Naive thymus-derived CD4-positive, alpha-beta T cell (primary cell): ENCODE measurements around the gene PIP4K2B. TPM values are rescaled to one million over a fixed set of nuclear protein-coding genes. Genes with fewer than 3 reads are reported as not detected.
A peak's percentile ranks its signal among the peaks of the same experiment; 100 is the strongest.

ENCODE experiments used
- ATAC-seq: fragments of 150-1000 bp; cut with Tn5 transposase; 2 replicates; pipeline ENCODE4 v1.10.0; 2021; ENCODE audit warnings: mild to moderate bottlenecking, moderate library complexity
- CTCF ChIA-PET: fragments of 350-600 bp; sonication (Branson Sonifier 250); formaldehyde crosslinking; loops from one replicate; lab custom pipeline; 2021; ENCODE audit warnings: antibody characterized with exemption; lab: Charles Lee
- POLR2A ChIA-PET: fragments of 350-600 bp; sonication (Branson Sonifier 250); formaldehyde crosslinking; loops from one replicate; lab custom pipeline; 2021; ENCODE audit warnings: antibody characterized with exemption, inconsistent platforms; lab: Charles Lee
- DNase-seq, 9 donors: peaks; one replicate each; pipeline versions ENCODE4 v3.0.0 to v3.0.0-alpha.2; 2020 to 2022; ENCODE audit warnings: mixed read lengths in 1 of 9
- H3K27ac ChIP-seq: one replicate; pipeline ENCODE4 v1.7.0; 2013; ENCODE audit warnings: mild to moderate bottlenecking, low read depth, low read length, moderate library complexity
- H3K27me3 ChIP-seq, 2 donors: one replicate each; pipeline ENCODE4 v1.7.0; 2013; ENCODE audit warnings: low read length in 2 of 2, mild to moderate bottlenecking in 2 of 2, moderate library complexity in 2 of 2; ENCODE audit not compliant: control insufficient read depth in 2 of 2, insufficient read depth in 2 of 2
- H3K36me3 ChIP-seq, 3 experiments: 1 replicate in 2 of 3; 2 replicates in 1 of 3; pipeline ENCODE4 v1.7.0; 2013; ENCODE audit warnings: low read length in 3 of 3, mild to moderate bottlenecking in 3 of 3, moderate library complexity in 1 of 3; ENCODE audit not compliant: insufficient read depth in 3 of 3, control insufficient read depth in 2 of 3
- H3K4me1 ChIP-seq, 2 donors: one replicate each; pipeline ENCODE4 v1.7.0; 2013; ENCODE audit warnings: low read length in 2 of 2, mild to moderate bottlenecking in 2 of 2, moderate library complexity in 1 of 2; ENCODE audit not compliant: control insufficient read depth in 2 of 2, insufficient read depth in 2 of 2
- H3K4me3 ChIP-seq: 2 replicates; pipeline ENCODE4 v1.7.0; 2013; ENCODE audit warnings: mild to moderate bottlenecking, low read length
- H3K9me3 ChIP-seq, 3 experiments: 1 replicate in 2 of 3; 2 replicates in 1 of 3; pipeline ENCODE4 v1.7.0; 2013; ENCODE audit warnings: low read length in 3 of 3; ENCODE audit not compliant: control insufficient read depth in 2 of 3
- H3K27ac Mint-ChIP-seq, 9 donors: one replicate each; pipeline ENCODE4 v1.8.0; 2020 to 2022; ENCODE audit warnings: mixed read lengths in 9 of 9, mild to moderate bottlenecking in 8 of 9, moderate library complexity in 5 of 9, inconsistent platforms in 2 of 9
- H3K27me3 Mint-ChIP-seq, 5 donors: one replicate each; pipeline ENCODE4 v1.8.0; 2021 to 2022; ENCODE audit warnings: mixed read lengths in 5 of 5, mild to moderate bottlenecking in 1 of 5
- H3K36me3 Mint-ChIP-seq, 5 donors: one replicate each; pipeline ENCODE4 v1.8.0; 2020 to 2022; ENCODE audit warnings: mixed read lengths in 5 of 5, mild to moderate bottlenecking in 3 of 5, inconsistent platforms in 1 of 5
- H3K4me1 Mint-ChIP-seq, 7 donors: one replicate each; pipeline ENCODE4 v1.8.0; 2020 to 2022; ENCODE audit warnings: mixed read lengths in 7 of 7, mild to moderate bottlenecking in 3 of 7, inconsistent platforms in 1 of 7
- H3K4me3 Mint-ChIP-seq, 10 donors: one replicate each; pipeline ENCODE4 v1.8.0; 2020 to 2022; ENCODE audit warnings: mild to moderate bottlenecking in 10 of 10, mixed read lengths in 10 of 10, moderate library complexity in 6 of 10, inconsistent platforms in 2 of 10
- H3K9me3 Mint-ChIP-seq, 11 donors: one replicate each; pipeline ENCODE4 v1.8.0; 2020 to 2022; ENCODE audit warnings: mixed read lengths in 11 of 11, mild to moderate bottlenecking in 4 of 11, inconsistent platforms in 1 of 11, moderate library complexity in 1 of 11
- intact Hi-C, 2 donors: fragments of 100-400 bp; cut with micrococcal nuclease; formaldehyde crosslinking; loops; one replicate each; pipeline ENCODE4 v1.15.1; 2023
- polyA plus RNA-seq, 2 donors: library from polyadenylated mRNA; unstranded; fragments of 300-500 nt; fragmentation: Illumina TruSeq; gene quantifications; one replicate each; pipeline ENCODE4 v1.2.3, GENCODE V29; 2021
- total RNA-seq, 6 experiments: library from RNA in 5 of 6; stranded (reverse) in 5 of 6; gene quantifications; 1 replicate in 5 of 6; 2 replicates in 1 of 6; pipeline ENCODE4 v1.2.3 and lab custom pipeline; 2021 to 2026

The PIP4K2B gene
- total and polyA plus RNA-seq, 7 experiments from 2014 or later, result 17.5 to 67.9 (median 39.5) TPM

- peaks cover 0 to 10% (median 0%) of the 10 kb centered on the region in 3 experiments for H3K36me3 ChIP-seq
- ATAC-seq, result no peak
- H3K27me3 ChIP-seq, result no peaks in the 10 kb centered on the region
- peak overlapping the region; percentile 73 for H3K27ac ChIP-seq
- H3K36me3 Mint-ChIP-seq, result peaks cover 0 to 20% (median 0%) of the 10 kb centered on the region in 5 donors
- no peaks in the 10 kb centered on the region for H3K9me3 ChIP-seq
- peak overlapping the region; percentile 83 to 97 (median 93) for H3K27ac Mint-ChIP-seq
- CTCF ChIA-PET, result interaction anchor here (0.6 to 2.3 kb wide), 8 partner anchors 20 to 512 kb away, joined by 3 to 19 read pairs (median 5); no protein-coding TSS in a partner anchor
- peaks cover 40 to 87% (median 78%) of the 10 kb centered on the region in 7 donors for H3K4me1 Mint-ChIP-seq
- H3K4me3 ChIP-seq, result peak overlapping the region; percentile 78
- intact Hi-C loops, result loop anchor here (1.0 kb wide), 3 partner anchors 22 to 53 kb away; partner anchors contain the start of gene PSMB3 (in 2 of the 2)
- peak overlapping the region; percentile 87 to 99 (median 95) for H3K4me3 Mint-ChIP-seq
- POLR2A ChIA-PET, result interaction anchor here (0.6 to 3.1 kb wide), 16 partner anchors 11 to 422 kb away, joined by 3 to 18 read pairs (median 4); partner anchors contain the start of genes EPOP, MLLT6 and PSMB3
- peaks cover 44 to 48% of the 10 kb centered on the region in 2 donors for H3K4me1 ChIP-seq
- H3K27me3 Mint-ChIP-seq, result peaks cover 0 to 2% (median 0%) of the 10 kb centered on the region in 5 donors
- H3K9me3 Mint-ChIP-seq, result peaks cover 0 to 10% (median 0%) of the 10 kb centered on the region in 11 donors
- peak in 3 of 9 donors; percentile 27 to 38 (median 36) for DNase-seq
Measured at GRCh38 chr17:38730526-38731379, 68.6 kb downstream of the PIP4K2B start.

GRCh38 chr17:38729886-38730525, 69.3 kb downstream of the PIP4K2B start, which contains the start of gene CISD3:
Gene CISD3, plus strand, starts transcription at chr17:38730341. Its CDS starts 18 bp downstream, at chr17:38730359.
- Mint-ChIP-seq H3K27ac (peak within 1 kb of the TSS; percentile 89 to 97 (median 93)), H3K36me3 (peaks cover 0 to 21% (median 0%) of the 10 kb centered on the region in 5 donors), H3K27me3 (peaks cover 0 to 2% (median 0%) of the 10 kb centered on the region in 5 donors), H3K4me3 (peak within 1 kb of the TSS; percentile 87 to 99 (median 95)), H3K4me1 (peaks cover 40 to 91% (median 79%) of the 10 kb centered on the region in 7 donors), H3K9me3 (peaks cover 0 to 10% (median 0%) of the 10 kb centered on the region in 11 donors)
- intact Hi-C loops, result loop anchor here (1.0 to 2.0 kb wide), 4 partner anchors 22 to 171 kb away; partner anchors contain the start of gene PSMB3 (in 2 of the 2)
- DNase-seq (peak; percentile 73 to 91 (median 84)), ATAC-seq (peak; percentile 92)
- ChIA-PET CTCF (interaction anchor here (1.9 to 2.3 kb wide), 3 partner anchors 19 to 63 kb away, joined by 5 to 19 read pairs (median 8); no protein-coding TSS in a partner anchor), POLR2A (interaction anchor here (0.9 to 15.9 kb wide), 11 partner anchors 13 to 423 kb away, joined by 3 to 317 read pairs (median 6); partner anchors contain the start of genes EPOP, MLLT6 and PSMB3)
- peak within 1 kb of the TSS; percentile 78 for H3K4me3 ChIP-seq
- H3K27ac ChIP-seq, result peak within 1 kb of the TSS; percentile 81
- H3K27me3 ChIP-seq, result no peaks in the 10 kb centered on the region
- H3K9me3 ChIP-seq, result no peaks in the 10 kb centered on the region
- peaks cover 0 to 16% (median 0%) of the 10 kb centered on the region in 3 experiments for H3K36me3 ChIP-seq
- peaks cover 44 to 56% of the 10 kb centered on the region in 2 donors for H3K4me1 ChIP-seq

GRCh38 chr17:38729368-38729885, 69.9 kb downstream of the PIP4K2B start:
- H3K9me3 Mint-ChIP-seq, result peaks cover 0 to 10% (median 0%) of the 10 kb centered on the region in 11 donors
- peaks cover 0 to 21% (median 0%) of the 10 kb centered on the region in 5 donors for H3K36me3 Mint-ChIP-seq
- peak in 1 of 9 donors; percentile 7 for DNase-seq
- ATAC-seq, result no peak
- H3K27ac Mint-ChIP-seq, result peak overlapping the region in 8 of 9 donors; percentile 89 to 93 (median 91)
- H3K4me1 Mint-ChIP-seq, result peaks cover 37 to 89% (median 76%) of the 10 kb centered on the region in 7 donors
- CTCF ChIA-PET, result interaction anchor here (0.5 to 2.6 kb wide), 9 partner anchors 13 to 893 kb away, joined by 3 to 14 read pairs (median 4); partner anchors contain the start of gene MLLT6
- Histone ChIP-seq H3K4me3 (peak overlapping the region; percentile 63), H3K9me3 (no peaks in the 10 kb centered on the region), H3K36me3 (peaks cover 0 to 22% (median 0%) of the 10 kb centered on the region in 3 experiments), H3K27me3 (no peaks in the 10 kb centered on the region), H3K4me1 (peaks cover 44 to 60% of the 10 kb centered on the region in 2 donors), H3K27ac (peak overlapping the region; percentile 81)
- POLR2A ChIA-PET, result interaction anchor here (0.9 to 15.9 kb wide), 8 partner anchors 10 to 1373 kb away, joined by 3 to 317 read pairs (median 8); partner anchors contain the start of genes EPOP, MLLT6, PSMB3 and RPL23
- intact Hi-C loops, result loop anchor here in 1 of 2 donors (2.0 kb wide), 1 partner anchor 171 kb away; no protein-coding TSS in a partner anchor
- H3K4me3 Mint-ChIP-seq, result peak overlapping the region; percentile 70 to 87 (median 77)
- H3K27me3 Mint-ChIP-seq, result peaks cover 0 to 2% (median 0%) of the 10 kb centered on the region in 5 donors

- H3K4me3 ChIP-seq, result peak overlapping the region; percentile 64
- CTCF ChIA-PET, result interaction anchor here (1.0 to 2.6 kb wide), 14 partner anchors 12 to 126 kb away, joined by 3 to 14 read pairs (median 4); partner anchors contain the start of genes EPOP and MLLT6
- POLR2A ChIA-PET, result interaction anchor here (0.6 to 15.9 kb wide), 15 partner anchors 11 to 1375 kb away, joined by 3 to 317 read pairs (median 4); partner anchors contain the start of genes EPOP, MLLT6, PSMB3 and RPL23
- peaks cover 0 to 21% (median 0%) of the 10 kb centered on the region in 5 donors for H3K36me3 Mint-ChIP-seq
- no peaks in the 10 kb centered on the region for H3K27me3 ChIP-seq
- peak overlapping the region; percentile 89 to 94 (median 92) for H3K27ac Mint-ChIP-seq
- intact Hi-C loops, result loop anchor here (1.0 to 2.0 kb wide), 4 partner anchors 10 to 170 kb away; partner anchors contain the start of gene MLLT6 (in 1 of the 2)
- ATAC-seq (peak; percentile 66), DNase-seq (peak in 8 of 9 donors; percentile 68 to 88 (median 86))
- peaks cover 29 to 85% (median 69%) of the 10 kb centered on the region in 7 donors for H3K4me1 Mint-ChIP-seq
- H3K9me3 ChIP-seq, result no peaks in the 10 kb centered on the region
- peak overlapping the region; percentile 81 for H3K27ac ChIP-seq
- peaks cover 0 to 2% (median 0%) of the 10 kb centered on the region in 5 donors for H3K27me3 Mint-ChIP-seq
- H3K4me1 ChIP-seq, result peaks cover 39 to 57% of the 10 kb centered on the region in 2 donors
- H3K36me3 ChIP-seq, result peaks cover 0 to 23% (median 0%) of the 10 kb centered on the region in 3 experiments
- peaks cover 0 to 9% (median 0%) of the 10 kb centered on the region in 11 donors for H3K9me3 Mint-ChIP-seq
- peak overlapping the region; percentile 70 to 87 (median 77) for H3K4me3 Mint-ChIP-seq
Measured at GRCh38 chr17:38728290-38728831, 71.0 kb downstream of the PIP4K2B start.

GRCh38 chr17:38727736-38728135, 71.6 kb downstream of the PIP4K2B start:
- Mint-ChIP-seq H3K4me1 (peaks cover 25 to 85% (median 63%) of the 10 kb centered on the region in 7 donors), H3K27ac (peak overlapping the region; percentile 89 to 94 (median 92)), H3K9me3 (peaks cover 0 to 8% (median 0%) of the 10 kb centered on the region in 11 donors), H3K27me3 (peaks cover 0 to 2% (median 0%) of the 10 kb centered on the region in 5 donors), H3K36me3 (peaks cover 0 to 21% (median 0%) of the 10 kb centered on the region in 5 donors), H3K4me3 (peak overlapping the region; percentile 70 to 87 (median 77))
- Histone ChIP-seq H3K27me3 (no peaks in the 10 kb centered on the region), H3K27ac (peak overlapping the region; percentile 81), H3K4me1 (peaks cover 39 to 57% of the 10 kb centered on the region in 2 donors), H3K9me3 (no peaks in the 10 kb centered on the region), H3K36me3 (peaks cover 0 to 25% (median 0%) of the 10 kb centered on the region in 3 experiments), H3K4me3 (peak overlapping the region; percentile 64)
- POLR2A ChIA-PET, result interaction anchor here (0.6 to 15.9 kb wide), 12 partner anchors 10 to 74 kb away, joined by 3 to 317 read pairs (median 4); partner anchors contain the start of genes EPOP, MLLT6 and PSMB3
- intact Hi-C loops, result loop anchor here (1.0 to 2.0 kb wide), 4 partner anchors 9 to 169 kb away; partner anchors contain the start of gene MLLT6 (in 1 of the 2)
- ATAC-seq, result peak; percentile 9
- peak in 4 of 9 donors; percentile 23 to 71 (median 42) for DNase-seq
- CTCF ChIA-PET, result interaction anchor here (1.0 to 2.6 kb wide), 9 partner anchors 11 to 126 kb away, joined by 3 to 14 read pairs (median 4); partner anchors contain the start of gene MLLT6
